Lower leg skin (tissue), 4 donors: ENCODE results near the gene RNASEH2C. TPM values are rescaled to one million over a fixed set of nuclear protein-coding genes. Genes with fewer than 3 reads are reported as not detected.
"Not testable (repeated sequence)": the region's sequence is repeated elsewhere in the genome, so short reads cannot be mapped to it uniquely, and the experiment has no call there.

Experiments
- DNase-seq, 2 donors: peaks; one replicate each; pipeline ENCODE4 v3.0.0-alpha.2; 2019; ENCODE audit warnings: low spot score in 2 of 2
- H3K4me3 ChIP-seq: fragments of 200-600 bp; sonication (generic); 2 replicates; pipeline ENCODE4 v1.5.1; 2017; ENCODE audit warnings: mild to moderate bottlenecking, low read depth; ENCODE audit not compliant: poor library complexity, severe bottlenecking
- POLR2A ChIP-seq, 2 donors: fragments of 450-650 bp; IDR thresholded peaks; one replicate each; pipeline ENCODE4 v1.6.1; 2016 to 2017; ENCODE audit warnings: antibody characterized with exemption in 2 of 2, mild to moderate bottlenecking in 1 of 2, moderate library complexity in 1 of 2
- WGBS, 2 donors: methylation state at CpG; one replicate each; pipeline ENCODE4 v1.1.5; 2018; 5-methylcytosine and 5-hydroxymethylcytosine counted together
- intact Hi-C: fragments of 100-400 bp; cut with DNase I; formaldehyde crosslinking; loops from one replicate; pipeline ENCODE4 v1.15.0; 2023; ENCODE audit warnings: low total_unique reads
- total RNA-seq, 4 donors: library from RNA; depleted of rRNA; stranded (reverse); fragments of >200 nt; gene quantifications; one replicate each; pipeline ENCODE4 v1.1.0, GENCODE V29; 2016
- TF ChIP-seq, protein P1 (sequence below), 3 donors: fragments of 450-650 bp; IDR thresholded peaks; one replicate each; pipeline ENCODE4 v1.5.1; 2016; ENCODE audit warnings: antibody characterized with exemption in 3 of 3, mild to moderate bottlenecking in 3 of 3, moderate library complexity in 2 of 3

RNASEH2C gene
- total RNA-seq = 10 to 100 TPM; 29.7 to 73.7 (median 57.4) TPM

DNA sequence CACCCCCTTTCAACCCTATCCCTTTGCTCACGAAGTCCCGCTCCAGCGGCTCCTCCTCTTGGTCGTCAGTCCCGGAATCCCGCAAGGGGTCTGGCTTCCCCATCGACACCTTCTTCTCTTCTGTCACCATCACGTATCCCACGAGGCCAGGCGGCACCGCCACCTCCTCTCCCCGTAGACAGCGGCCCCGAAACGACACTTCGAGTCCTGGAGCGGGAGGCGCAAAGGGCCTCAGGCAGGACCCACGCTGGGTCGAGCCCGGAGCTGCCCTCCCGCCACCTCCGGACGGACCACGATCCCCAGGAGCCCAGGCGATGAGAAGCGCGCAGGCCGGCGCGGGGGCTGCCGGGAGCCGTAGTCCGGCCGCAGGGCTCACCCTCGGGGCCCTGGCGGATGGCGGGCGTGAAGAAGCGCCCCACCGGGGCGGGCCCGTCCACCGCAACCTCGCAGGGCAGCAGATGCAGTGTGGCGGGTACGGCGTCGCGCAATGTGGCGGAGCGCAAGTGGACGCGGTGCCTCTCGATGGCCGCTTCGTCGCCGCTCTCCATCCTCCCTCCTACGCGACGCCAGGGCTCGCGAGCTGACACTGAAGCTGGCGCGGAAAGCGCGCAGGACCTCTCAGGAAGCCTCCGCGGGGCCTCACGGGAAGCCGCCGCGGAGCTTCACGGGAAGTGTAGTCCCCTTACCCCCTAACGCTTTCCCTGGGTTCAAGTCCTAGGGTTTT is at the start of gene RNASEH2C:
Gene RNASEH2C, minus strand, starts transcription at position 588 of the 724 bp plus-strand sequence. Its CDS starts 40 bp downstream, at position 548.
- peak within 1 kb of the TSS; percentile 54 for H3K4me3 ChIP-seq
- intact Hi-C loops = no loop called here
- 0 to 1% methylated on average over 40 to 48 of the region's 76 CpGs for WGBS, 2 donors
- TF ChIP-seq, protein P1, sequence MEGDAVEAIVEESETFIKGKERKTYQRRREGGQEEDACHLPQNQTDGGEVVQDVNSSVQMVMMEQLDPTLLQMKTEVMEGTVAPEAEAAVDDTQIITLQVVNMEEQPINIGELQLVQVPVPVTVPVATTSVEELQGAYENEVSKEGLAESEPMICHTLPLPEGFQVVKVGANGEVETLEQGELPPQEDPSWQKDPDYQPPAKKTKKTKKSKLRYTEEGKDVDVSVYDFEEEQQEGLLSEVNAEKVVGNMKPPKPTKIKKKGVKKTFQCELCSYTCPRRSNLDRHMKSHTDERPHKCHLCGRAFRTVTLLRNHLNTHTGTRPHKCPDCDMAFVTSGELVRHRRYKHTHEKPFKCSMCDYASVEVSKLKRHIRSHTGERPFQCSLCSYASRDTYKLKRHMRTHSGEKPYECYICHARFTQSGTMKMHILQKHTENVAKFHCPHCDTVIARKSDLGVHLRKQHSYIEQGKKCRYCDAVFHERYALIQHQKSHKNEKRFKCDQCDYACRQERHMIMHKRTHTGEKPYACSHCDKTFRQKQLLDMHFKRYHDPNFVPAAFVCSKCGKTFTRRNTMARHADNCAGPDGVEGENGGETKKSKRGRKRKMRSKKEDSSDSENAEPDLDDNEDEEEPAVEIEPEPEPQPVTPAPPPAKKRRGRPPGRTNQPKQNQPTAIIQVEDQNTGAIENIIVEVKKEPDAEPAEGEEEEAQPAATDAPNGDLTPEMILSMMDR (IDR thresholded peaks at IDR 0.05) = no peak
- peak; percentile 77 to 96 for DNase-seq

DNA sequence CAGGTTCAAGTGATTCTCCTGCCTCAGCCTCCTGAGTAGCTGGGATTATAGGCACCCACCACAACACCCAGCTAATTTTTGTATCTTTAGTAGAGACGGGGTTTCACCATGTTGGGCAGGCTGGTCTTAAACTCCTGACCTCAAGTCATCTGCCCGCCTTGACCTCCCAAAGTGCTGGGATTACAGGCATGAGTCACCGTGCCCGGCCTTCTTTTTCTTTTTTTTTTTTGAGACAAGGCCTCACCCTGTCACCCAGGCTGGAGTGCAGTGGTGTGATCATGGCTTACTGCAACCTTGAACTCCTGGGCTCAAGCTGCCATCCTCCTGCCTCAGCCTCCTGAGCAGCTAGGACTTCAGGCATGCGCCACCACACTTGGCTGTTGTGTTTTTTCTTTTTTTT is 47.2 kb upstream of the RNASEH2C start:
- 64 to 67% methylated on average over 5 of the region's 5 CpGs for WGBS, 2 donors
- intact Hi-C loops, H3K4me3 ChIP-seq: not testable (repeated sequence)
- DNase-seq = peak in 1 of 2 donors; percentile 37

- 48 to 50% methylated on average over 10 of the region's 10 CpGs for WGBS, 2 donors
- TF ChIP-seq POLR2A (IDR thresholded peaks at IDR 0.05) = no peak
- TF ChIP-seq, protein P1 (IDR thresholded peaks at IDR 0.05) = no peak
- intact Hi-C loops = no loop called here
- no peak for DNase-seq
- no peak overlapping the region for H3K4me3 ChIP-seq
These were observed 46.8 kb upstream of the RNASEH2C start for GRCh38 chr11:65767406-65767805.

DNA sequence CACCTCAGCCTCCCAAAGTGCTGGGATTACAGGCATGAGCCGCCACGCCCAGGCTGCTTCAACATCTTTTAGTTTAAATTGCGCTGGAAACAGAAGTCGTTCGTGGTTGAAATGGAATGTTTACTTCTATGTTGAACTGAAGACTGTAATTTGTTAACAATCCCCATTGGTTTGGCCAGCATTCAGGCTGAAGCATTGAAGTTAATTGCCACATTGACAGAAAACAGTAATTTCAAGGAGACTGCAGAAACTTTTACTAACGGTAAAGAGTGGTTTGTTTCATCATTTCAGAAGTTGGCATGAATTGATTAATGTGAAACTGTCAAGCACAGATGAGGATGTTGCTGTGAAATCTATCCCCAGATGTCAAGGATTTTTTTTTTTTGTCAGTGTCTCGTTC is 45.9 kb upstream of the RNASEH2C start:
- intact Hi-C loops = no loop called here
- 32 to 37% methylated on average over 7 of the region's 7 CpGs for WGBS, 2 donors
- no peak overlapping the region for H3K4me3 ChIP-seq
- TF ChIP-seq, protein P1 (IDR thresholded peaks at IDR 0.05) = no peak
- no peak for TF ChIP-seq POLR2A (IDR thresholded peaks at IDR 0.05)
- DNase-seq = peak in 1 of 2 donors; percentile 15

DNA sequence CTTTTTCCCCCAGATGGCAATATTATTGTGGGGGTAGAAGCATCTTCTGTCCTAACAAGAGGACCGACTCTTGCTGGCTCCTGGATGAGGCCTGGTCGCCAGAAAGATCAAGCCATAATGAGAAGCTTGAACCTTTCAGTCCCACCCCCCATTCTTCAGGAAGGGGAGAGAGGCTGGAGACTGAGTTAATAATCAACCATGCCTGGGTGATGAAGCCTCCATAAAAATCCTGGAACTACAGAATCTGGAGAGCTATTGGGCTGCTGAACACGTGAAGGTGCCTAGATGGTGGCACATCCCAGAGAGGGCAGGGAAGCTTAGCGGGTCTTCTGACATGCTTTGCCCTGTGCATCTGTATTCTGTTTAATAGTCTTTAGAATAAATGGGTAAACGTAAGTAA is 43.8 kb upstream of the RNASEH2C start:
- H3K4me3 ChIP-seq = no peak overlapping the region
- 86 to 87% methylated on average over 5 of the region's 5 CpGs for WGBS, 2 donors
- DNase-seq = no peak
- intact Hi-C loops = no loop called here
- no peak for TF ChIP-seq POLR2A (IDR thresholded peaks at IDR 0.05)
- TF ChIP-seq, protein P1 (IDR thresholded peaks at IDR 0.05) = no peak

- intact Hi-C loops, H3K4me3 ChIP-seq: not testable (repeated sequence)
- 86 to 91% methylated on average over 12 to 28 of the region's 29 CpGs for WGBS, 2 donors
- peak in 1 of 2 donors; percentile 39 for DNase-seq
These were observed 42.2 kb upstream of the RNASEH2C start for GRCh38 chr11:65762816-65763215.

DNA sequence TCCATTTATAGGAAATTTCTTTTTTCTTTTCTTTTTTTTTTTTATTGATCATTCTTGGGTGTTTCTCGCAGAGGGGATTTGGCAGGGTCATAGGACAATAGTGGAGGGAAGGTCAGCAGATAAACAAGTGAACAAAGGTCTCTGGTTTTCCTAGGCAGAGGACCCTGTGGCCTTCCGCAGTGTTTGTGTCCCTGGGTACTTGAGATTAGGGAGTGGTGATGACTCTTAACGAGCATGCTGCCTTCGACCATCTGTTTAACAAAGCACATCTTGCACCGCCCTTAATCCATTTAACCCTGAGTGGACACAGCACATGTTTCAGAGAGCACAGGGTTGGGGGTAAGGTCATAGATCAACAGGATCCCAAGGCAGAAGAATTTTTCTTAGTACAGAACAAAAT is 41.6 kb upstream of the RNASEH2C start:
- DNase-seq, H3K4me3 ChIP-seq, intact Hi-C loops: not testable (repeated sequence)
- WGBS, 2 donors = 82 to 85% methylated on average over 5 of the region's 5 CpGs
